Measurements from ENCODE around the gene ADNP2. TPM values are rescaled to one million over a fixed set of nuclear protein-coding genes. Genes with fewer than 3 reads are reported as not detected.

ADNP2 gene
- total and polyA plus RNA-seq, 2 donors from 2014 or later, result 6.0 to 21.1 TPM

DNA sequence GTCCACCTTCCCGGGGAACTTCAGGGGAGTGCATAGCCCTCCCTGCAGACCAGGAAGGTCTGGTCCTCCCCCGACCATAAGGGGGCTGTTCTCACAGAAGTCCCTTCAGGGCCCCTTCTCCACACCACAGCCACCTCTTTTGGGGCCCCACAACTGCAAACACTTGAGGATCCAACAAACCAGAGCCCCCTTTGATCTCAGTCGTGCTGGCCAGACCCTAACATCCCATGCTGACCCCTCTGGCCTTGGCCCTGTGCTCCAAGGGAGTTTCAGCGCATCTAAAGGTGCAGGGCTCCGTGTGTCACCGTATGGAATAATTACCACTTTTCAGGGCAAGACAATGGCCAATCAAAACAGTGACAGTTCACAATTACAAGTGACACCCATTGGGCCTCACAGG lies 57.7 kb downstream of the ADNP2 start:
- intact Hi-C loops (cut with DNase I), result no loop called here
- H3K27ac ChIP-seq (ENCODE audit: low read depth in 2 of 2, low read length in 2 of 2), result no peak overlapping the region
- H3K9ac ChIP-seq (ENCODE audit: low read length in 3 of 3), result no peak overlapping the region
- TF ChIP-seq, protein P1, sequence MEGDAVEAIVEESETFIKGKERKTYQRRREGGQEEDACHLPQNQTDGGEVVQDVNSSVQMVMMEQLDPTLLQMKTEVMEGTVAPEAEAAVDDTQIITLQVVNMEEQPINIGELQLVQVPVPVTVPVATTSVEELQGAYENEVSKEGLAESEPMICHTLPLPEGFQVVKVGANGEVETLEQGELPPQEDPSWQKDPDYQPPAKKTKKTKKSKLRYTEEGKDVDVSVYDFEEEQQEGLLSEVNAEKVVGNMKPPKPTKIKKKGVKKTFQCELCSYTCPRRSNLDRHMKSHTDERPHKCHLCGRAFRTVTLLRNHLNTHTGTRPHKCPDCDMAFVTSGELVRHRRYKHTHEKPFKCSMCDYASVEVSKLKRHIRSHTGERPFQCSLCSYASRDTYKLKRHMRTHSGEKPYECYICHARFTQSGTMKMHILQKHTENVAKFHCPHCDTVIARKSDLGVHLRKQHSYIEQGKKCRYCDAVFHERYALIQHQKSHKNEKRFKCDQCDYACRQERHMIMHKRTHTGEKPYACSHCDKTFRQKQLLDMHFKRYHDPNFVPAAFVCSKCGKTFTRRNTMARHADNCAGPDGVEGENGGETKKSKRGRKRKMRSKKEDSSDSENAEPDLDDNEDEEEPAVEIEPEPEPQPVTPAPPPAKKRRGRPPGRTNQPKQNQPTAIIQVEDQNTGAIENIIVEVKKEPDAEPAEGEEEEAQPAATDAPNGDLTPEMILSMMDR (IDR thresholded peaks at IDR 0.05; ENCODE audit: borderline replicate concordance, extremely low read depth, insufficient read depth), result no peak
- H3K36me3 ChIP-seq (ENCODE audit: control insufficient read depth in 2 of 3, insufficient read depth in 3 of 3, low read length in 3 of 3), result no peaks in the 10 kb centered on the region
- H3K27me3 ChIP-seq (ENCODE audit: control insufficient read depth, insufficient read depth, low read length), result no peaks in the 10 kb centered on the region
- peaks cover 0 to 2% (median 0%) of the 10 kb centered on the region in 3 donors for H3K4me1 ChIP-seq (ENCODE audit: control insufficient read depth in 2 of 3, insufficient read depth in 2 of 3, low read depth in 1 of 3, low read length in 3 of 3)
- DNase-seq, result no peak
- no peaks in the 10 kb centered on the region for H3K9me3 ChIP-seq (ENCODE audit: control insufficient read depth in 2 of 3, insufficient read depth in 1 of 3, low read length in 3 of 3)
- no peak overlapping the region for H3K4me3 ChIP-seq (ENCODE audit: low read length in 3 of 3)
- FAIRE-seq, result no peak

DNA sequence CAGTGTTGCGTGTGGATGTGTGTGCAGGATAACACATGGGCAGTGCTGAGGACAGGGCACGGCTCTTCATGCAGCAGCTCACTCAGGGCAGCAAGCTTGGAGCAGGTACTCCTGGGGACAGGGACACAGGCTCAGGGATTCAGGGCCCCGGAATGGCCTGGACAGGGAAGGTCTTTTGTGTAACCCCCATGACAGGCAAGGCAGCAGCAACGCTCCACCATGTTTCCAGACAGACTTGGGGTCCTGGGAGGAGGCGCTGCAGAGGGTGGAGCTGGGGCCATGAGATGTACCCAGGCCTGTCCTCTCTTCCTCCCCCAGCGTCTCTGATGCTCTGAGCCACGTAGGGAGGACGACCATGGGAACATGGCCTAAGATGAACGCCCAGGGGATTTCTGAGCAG lies 58.3 kb downstream of the ADNP2 start:
- TF ChIP-seq, protein P1 (IDR thresholded peaks at IDR 0.05; ENCODE audit: borderline replicate concordance, extremely low read depth, insufficient read depth), result no peak
- H3K4me1 ChIP-seq (ENCODE audit: control insufficient read depth in 2 of 3, insufficient read depth in 2 of 3, low read depth in 1 of 3, low read length in 3 of 3), result peaks cover 0 to 2% (median 0%) of the 10 kb centered on the region in 3 donors
- intact Hi-C loops (cut with DNase I), result no loop called here
- FAIRE-seq (no peak), DNase-seq (no peak)
- H3K4me3 ChIP-seq (ENCODE audit: low read length in 3 of 3), result no peak overlapping the region
- no peaks in the 10 kb centered on the region for H3K9me3 ChIP-seq (ENCODE audit: control insufficient read depth in 2 of 3, insufficient read depth in 1 of 3, low read length in 3 of 3)
- H3K27ac ChIP-seq (ENCODE audit: low read depth in 2 of 2, low read length in 2 of 2), result no peak overlapping the region
- no peaks in the 10 kb centered on the region for H3K36me3 ChIP-seq (ENCODE audit: control insufficient read depth in 2 of 3, insufficient read depth in 3 of 3, low read length in 3 of 3)
- no peaks in the 10 kb centered on the region for H3K27me3 ChIP-seq (ENCODE audit: control insufficient read depth, insufficient read depth, low read length)
- no peak overlapping the region for H3K9ac ChIP-seq (ENCODE audit: low read length in 3 of 3)

DNA sequence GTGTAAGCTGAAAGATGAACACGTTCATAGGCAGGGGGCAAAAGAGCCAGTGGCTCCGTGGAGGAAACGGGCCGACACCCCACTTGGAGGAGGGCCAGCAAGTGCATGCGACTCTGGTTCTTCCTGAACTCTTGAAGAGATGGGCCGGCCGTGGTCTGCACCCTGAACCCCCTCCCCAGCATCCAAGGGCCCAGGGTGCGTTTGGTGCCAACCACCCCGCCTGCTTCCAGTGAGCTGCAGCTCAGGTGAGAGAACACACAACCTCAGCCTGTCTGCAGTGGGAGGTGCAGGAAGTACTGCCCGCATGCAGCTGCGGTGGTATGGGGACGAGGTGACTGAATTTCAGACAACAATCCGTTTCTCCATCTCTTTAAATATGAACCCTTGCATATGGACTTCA lies 58.9 kb downstream of the ADNP2 start:
- Histone ChIP-seq H3K4me3 (ENCODE audit: low read length in 3 of 3) (no peak overlapping the region), H3K4me1 (ENCODE audit: control insufficient read depth in 2 of 3, insufficient read depth in 2 of 3, low read depth in 1 of 3, low read length in 3 of 3) (peaks cover 0 to 2% (median 0%) of the 10 kb centered on the region in 3 donors), H3K27ac (ENCODE audit: low read depth in 2 of 2, low read length in 2 of 2) (no peak overlapping the region), H3K9me3 (ENCODE audit: control insufficient read depth in 2 of 3, insufficient read depth in 1 of 3, low read length in 3 of 3) (no peaks in the 10 kb centered on the region), H3K36me3 (ENCODE audit: control insufficient read depth in 2 of 3, insufficient read depth in 3 of 3, low read length in 3 of 3) (no peaks in the 10 kb centered on the region), H3K9ac (ENCODE audit: low read length in 3 of 3) (no peak overlapping the region), H3K27me3 (ENCODE audit: control insufficient read depth, insufficient read depth, low read length) (no peaks in the 10 kb centered on the region)
- no peak for FAIRE-seq
- TF ChIP-seq, protein P1 (IDR thresholded peaks at IDR 0.05; ENCODE audit: borderline replicate concordance, extremely low read depth, insufficient read depth), result no peak
- peak in 1 of 5 donors; percentile 63 for DNase-seq
- intact Hi-C loops (cut with DNase I), result no loop called here

DNA sequence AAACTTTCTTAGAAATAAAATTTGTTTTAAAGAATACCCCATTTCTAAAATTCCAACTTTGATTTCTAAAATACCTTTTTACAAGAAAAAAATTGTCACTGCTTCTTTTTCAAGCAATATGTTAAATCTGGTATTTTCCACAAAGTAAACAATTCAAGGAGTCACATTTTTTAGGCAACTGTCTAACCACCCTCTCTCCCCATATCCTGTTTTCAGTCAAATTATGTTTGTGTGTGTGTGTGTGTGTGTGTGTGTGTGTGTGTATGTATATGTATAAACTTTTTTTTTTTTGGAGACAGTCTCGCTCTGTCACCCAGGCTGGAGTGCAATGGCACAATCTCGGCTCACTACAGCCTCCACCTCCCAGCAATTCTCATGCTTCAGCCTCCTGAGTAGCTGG lies 59.3 kb downstream of the ADNP2 start:
- no peak overlapping the region for H3K9ac ChIP-seq (ENCODE audit: low read length in 3 of 3)
- H3K27me3 ChIP-seq (ENCODE audit: control insufficient read depth, insufficient read depth, low read length), result no peaks in the 10 kb centered on the region
- TF ChIP-seq, protein P1 (IDR thresholded peaks at IDR 0.05; ENCODE audit: borderline replicate concordance, extremely low read depth, insufficient read depth), result no peak
- H3K4me1 ChIP-seq (ENCODE audit: control insufficient read depth in 2 of 3, insufficient read depth in 2 of 3, low read depth in 1 of 3, low read length in 3 of 3), result peaks cover 0 to 2% (median 0%) of the 10 kb centered on the region in 3 donors
- no peak for FAIRE-seq
- DNase-seq, result no peak
- intact Hi-C loops (cut with DNase I), result no loop called here
- no peak overlapping the region for H3K4me3 ChIP-seq (ENCODE audit: low read length in 3 of 3)
- no peaks in the 10 kb centered on the region for H3K36me3 ChIP-seq (ENCODE audit: control insufficient read depth in 2 of 3, insufficient read depth in 3 of 3, low read length in 3 of 3)
- no peaks in the 10 kb centered on the region for H3K9me3 ChIP-seq (ENCODE audit: control insufficient read depth in 2 of 3, insufficient read depth in 1 of 3, low read length in 3 of 3)
- no peak overlapping the region for H3K27ac ChIP-seq (ENCODE audit: low read depth in 2 of 2, low read length in 2 of 2)
